Parathyroid adenoma (tissue), 2 donors: ENCODE data around the gene PTGFRN.

ENCODE experiments used
- H2AFZ ChIP-seq: fragments of 300-600 bp; sonication (generic); one replicate; pipeline ENCODE4 v1.7.0; 2017; ENCODE audit warnings: antibody characterized with exemption, mild to moderate bottlenecking
- H3K27ac ChIP-seq: fragments of 300-600 bp; sonication (generic); one replicate; pipeline ENCODE4 v1.7.0; 2017
- H3K27me3 ChIP-seq: fragments of 300-600 bp; sonication (generic); one replicate; pipeline ENCODE4 v1.7.0; 2017; ENCODE audit warnings: low read length; ENCODE audit not compliant: control insufficient read depth, insufficient read depth
- H3K36me3 ChIP-seq: fragments of 300-600 bp; sonication (generic); one replicate; pipeline ENCODE4 v1.7.0; 2017; ENCODE audit warnings: low read length; ENCODE audit not compliant: control insufficient read depth, insufficient read depth
- H3K4me1 ChIP-seq: fragments of 300-600 bp; sonication (generic); one replicate; pipeline ENCODE4 v1.7.0; 2017; ENCODE audit warnings: control low read depth
- H3K4me2 ChIP-seq: fragments of 300-600 bp; sonication (generic); one replicate; pipeline ENCODE4 v1.7.0; 2017; ENCODE audit warnings: low read length
- H3K4me3 ChIP-seq: fragments of 300-600 bp; sonication (generic); one replicate; pipeline ENCODE4 v1.7.0; 2017; ENCODE audit warnings: low read depth, low read length
- H3K79me2 ChIP-seq: fragments of 300-600 bp; sonication (generic); one replicate; pipeline ENCODE4 v1.7.0; 2017; ENCODE audit warnings: control low read depth
- H3K9ac ChIP-seq: fragments of 300-600 bp; sonication (generic); one replicate; pipeline ENCODE4 v1.7.0; 2017; ENCODE audit warnings: mild to moderate bottlenecking
- H3K9me3 ChIP-seq: fragments of 300-600 bp; sonication (generic); one replicate; pipeline ENCODE4 v1.7.0; 2017; ENCODE audit warnings: low read length; ENCODE audit not compliant: control insufficient read depth
- CTCF ChIP-seq: fragments of 300-600 bp; sonication (generic); IDR thresholded peaks from one replicate; pipeline ENCODE4 v1.7.0; 2017; ENCODE audit warnings: antibody characterized with exemption, mild to moderate bottlenecking
- donor health status: primary hyperparathyroidism.

The PTGFRN gene

GRCh38 chr1:117022114-117022513, 112.4 kb downstream of the PTGFRN start:
- Histone ChIP-seq H3K4me2 (no peak overlapping the region), H2AFZ (no peak overlapping the region), H3K9me3 (no peaks in the 10 kb centered on the region), H3K9ac (no peak overlapping the region), H3K79me2 (no peaks in the 10 kb centered on the region), H3K36me3 (no peaks in the 10 kb centered on the region), H3K4me1 (no peaks in the 10 kb centered on the region), H3K27me3 (no peaks in the 10 kb centered on the region), H3K27ac (no peak overlapping the region), H3K4me3 (no peak overlapping the region)
- TF ChIP-seq CTCF: no peak

- Histone ChIP-seq H3K27ac (no peak overlapping the region), H2AFZ (no peak overlapping the region), H3K9ac (no peak overlapping the region), H3K36me3 (no peaks in the 10 kb centered on the region), H3K9me3 (no peaks in the 10 kb centered on the region), H3K27me3 (no peaks in the 10 kb centered on the region), H3K4me2 (no peak overlapping the region), H3K4me1 (no peaks in the 10 kb centered on the region), H3K79me2 (no peaks in the 10 kb centered on the region), H3K4me3 (no peak overlapping the region)
- no peak for TF ChIP-seq CTCF
These were observed 115.9 kb downstream of the PTGFRN start for GRCh38 chr1:117025568-117025967.

GRCh38 chr1:117026361-117026760, 116.6 kb downstream of the PTGFRN start:
- Histone ChIP-seq H2AFZ (no peak overlapping the region), H3K9ac (no peak overlapping the region), H3K27me3 (no peaks in the 10 kb centered on the region), H3K4me2 (no peak overlapping the region), H3K27ac (no peak overlapping the region), H3K36me3 (no peaks in the 10 kb centered on the region), H3K4me3 (no peak overlapping the region), H3K9me3 (no peaks in the 10 kb centered on the region), H3K79me2 (no peaks in the 10 kb centered on the region), H3K4me1 (no peaks in the 10 kb centered on the region)
- TF ChIP-seq CTCF: no peak

GRCh38 chr1:117029685-117030084, 120.0 kb downstream of the PTGFRN start:
- no peaks in the 10 kb centered on the region for H3K27me3 ChIP-seq
- H3K36me3 ChIP-seq: no peaks in the 10 kb centered on the region
- no peak overlapping the region for H2AFZ ChIP-seq
- no peak overlapping the region for H3K27ac ChIP-seq
- H3K9me3 ChIP-seq: no peaks in the 10 kb centered on the region
- H3K79me2 ChIP-seq: no peaks in the 10 kb centered on the region
- H3K4me1 ChIP-seq: no peaks in the 10 kb centered on the region
- no peak overlapping the region for H3K4me2 ChIP-seq
- TF ChIP-seq CTCF: no peak
- H3K4me3 ChIP-seq: no peak overlapping the region
- no peak overlapping the region for H3K9ac ChIP-seq

- Histone ChIP-seq H3K9me3 (no peaks in the 10 kb centered on the region), H3K79me2 (no peaks in the 10 kb centered on the region), H3K27me3 (no peaks in the 10 kb centered on the region), H2AFZ (no peak overlapping the region), H3K27ac (no peak overlapping the region), H3K4me1 (no peaks in the 10 kb centered on the region), H3K36me3 (no peaks in the 10 kb centered on the region), H3K4me2 (no peak overlapping the region), H3K4me3 (no peak overlapping the region), H3K9ac (no peak overlapping the region)
- no peak for TF ChIP-seq CTCF
These were observed 120.7 kb downstream of the PTGFRN start for GRCh38 chr1:117030271-117030877.
